NCI-H2081 (cell line): ENCODE measurements around the gene DGLUCY.
A peak's percentile ranks its signal among the peaks of the same experiment; 100 is the strongest.
"Not testable (repeated sequence)": the region's sequence is repeated elsewhere in the genome, so short reads cannot be mapped to it uniquely, and the experiment has no call there.

Source experiments
- DNase-seq, 2 experiments: peaks; one replicate each; lab custom pipeline; 2025; lab: John Stamatoyannopoulos, UW

DGLUCY gene

DNA sequence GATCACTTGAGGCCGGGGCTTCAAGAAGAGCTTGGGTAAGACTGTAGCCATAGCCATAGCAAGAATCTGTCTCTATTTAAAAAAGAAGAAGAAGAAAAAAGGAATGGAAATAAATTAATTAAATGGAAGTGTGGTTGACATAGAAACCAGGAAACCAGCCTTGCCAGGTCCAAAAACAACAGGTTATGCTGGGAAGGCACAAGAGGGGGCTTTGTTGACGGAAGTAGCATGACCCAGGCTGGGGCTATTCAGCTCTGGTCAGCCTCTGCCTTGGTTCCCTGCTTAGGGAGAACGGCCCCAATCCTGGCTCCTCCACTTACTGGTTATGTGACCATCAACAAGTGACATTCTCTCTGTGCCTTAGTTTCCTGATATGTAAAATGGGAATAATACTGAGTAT lies 145.0 kb downstream of the DGLUCY start:
- no peak for DNase-seq

- DNase-seq = no peak
Observed at GRCh38 chr14:91261115-91261514, 147.2 kb downstream of the DGLUCY start.

DNA sequence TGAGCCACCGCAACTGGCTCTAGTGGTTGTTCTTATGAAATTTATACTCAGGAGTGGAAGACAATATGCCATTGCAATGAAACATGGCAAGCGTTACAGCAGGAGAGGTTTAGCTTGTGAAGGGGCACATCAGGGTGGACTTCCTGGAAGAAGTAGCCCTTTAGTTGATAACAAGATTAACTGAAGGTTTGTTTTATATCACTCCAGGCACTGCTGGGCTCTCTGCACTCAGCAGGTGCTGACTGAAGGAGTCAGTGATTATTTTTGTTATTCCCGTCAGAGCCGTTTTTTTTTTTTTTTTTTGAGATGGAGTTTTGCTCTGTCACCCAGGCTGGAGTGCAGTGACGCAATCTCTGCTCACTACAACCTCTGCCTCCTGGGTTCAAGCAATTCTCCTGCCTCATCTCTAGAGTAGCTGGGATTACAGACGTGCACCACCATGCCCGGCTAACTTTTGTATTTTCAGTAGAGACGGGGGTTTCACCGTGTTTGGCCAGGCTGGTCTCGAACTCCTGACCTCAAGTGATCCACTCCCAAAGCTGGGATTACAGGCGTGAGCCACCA lies 148.2 kb downstream of the DGLUCY start:
- DNase-seq = no peak

DNA sequence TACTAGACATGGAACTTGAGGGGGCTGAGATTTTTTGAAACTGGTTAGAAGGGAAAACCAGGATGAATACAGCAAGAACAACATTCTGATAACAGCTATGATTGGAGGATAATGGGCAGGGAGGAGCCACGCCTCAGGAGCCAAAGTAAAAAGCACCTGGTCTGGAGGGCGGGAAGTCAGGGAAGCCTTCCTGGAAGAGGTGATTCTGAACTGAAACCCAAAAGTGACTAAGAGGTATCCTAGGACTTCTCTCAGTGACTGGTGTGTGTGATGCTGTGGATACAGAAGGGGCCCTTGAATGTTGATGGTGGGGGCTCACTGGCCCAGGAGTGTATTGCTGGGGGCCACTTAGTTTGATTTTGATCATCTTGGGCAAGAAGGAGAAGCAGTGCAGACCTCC lies 149.5 kb downstream of the DGLUCY start:
- DNase-seq = no peak

GRCh38 chr14:91264151-91265150 lies 150.6 kb downstream of the DGLUCY start:
- DNase-seq = no peak

GRCh38 chr14:91265404-91265803 lies 151.5 kb downstream of the DGLUCY start:
- no peak for DNase-seq

DNA sequence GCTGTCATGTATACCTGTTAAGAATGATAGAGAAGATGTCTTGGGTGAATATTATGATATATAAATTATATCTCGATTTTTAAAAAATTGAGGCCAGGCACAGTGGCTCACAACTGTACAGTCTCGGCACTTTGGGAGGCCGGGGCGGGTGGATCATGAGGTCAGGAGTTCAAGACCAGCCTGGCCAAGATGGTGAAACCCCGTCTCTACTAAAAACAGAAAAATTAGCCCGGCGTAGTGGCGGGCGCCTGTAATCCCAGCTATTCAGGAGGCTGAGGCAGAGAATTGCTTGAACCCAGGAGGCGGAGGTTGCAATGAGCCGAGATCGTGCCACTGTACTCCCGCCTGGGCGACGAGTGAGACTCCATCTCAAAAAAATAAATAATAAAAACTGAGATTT lies 152.4 kb downstream of the DGLUCY start:
- not testable (repeated sequence) for DNase-seq

DNA sequence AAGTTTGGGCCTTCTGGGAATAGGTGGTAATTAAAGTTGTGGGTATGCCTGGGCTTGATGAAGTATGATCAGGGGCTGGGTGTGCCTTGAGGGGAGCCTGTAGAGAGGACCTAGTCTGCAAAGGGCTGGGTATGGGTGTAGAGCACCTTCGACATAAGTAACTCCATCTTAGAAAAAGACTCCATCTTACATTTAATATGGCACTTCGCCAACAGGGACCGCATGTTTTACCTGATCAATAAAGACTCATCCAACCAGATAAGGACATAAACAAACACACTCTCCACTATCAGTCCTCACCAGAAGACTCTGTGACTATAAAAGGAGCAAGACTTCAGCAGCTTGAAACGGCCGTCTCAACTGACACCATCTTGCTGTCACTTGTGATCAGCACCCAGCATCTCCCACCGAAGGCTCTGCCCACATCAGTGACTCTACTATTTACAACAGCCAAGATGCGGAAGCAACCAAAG lies 154.1 kb downstream of the DGLUCY start:
- no peak for DNase-seq

DNA sequence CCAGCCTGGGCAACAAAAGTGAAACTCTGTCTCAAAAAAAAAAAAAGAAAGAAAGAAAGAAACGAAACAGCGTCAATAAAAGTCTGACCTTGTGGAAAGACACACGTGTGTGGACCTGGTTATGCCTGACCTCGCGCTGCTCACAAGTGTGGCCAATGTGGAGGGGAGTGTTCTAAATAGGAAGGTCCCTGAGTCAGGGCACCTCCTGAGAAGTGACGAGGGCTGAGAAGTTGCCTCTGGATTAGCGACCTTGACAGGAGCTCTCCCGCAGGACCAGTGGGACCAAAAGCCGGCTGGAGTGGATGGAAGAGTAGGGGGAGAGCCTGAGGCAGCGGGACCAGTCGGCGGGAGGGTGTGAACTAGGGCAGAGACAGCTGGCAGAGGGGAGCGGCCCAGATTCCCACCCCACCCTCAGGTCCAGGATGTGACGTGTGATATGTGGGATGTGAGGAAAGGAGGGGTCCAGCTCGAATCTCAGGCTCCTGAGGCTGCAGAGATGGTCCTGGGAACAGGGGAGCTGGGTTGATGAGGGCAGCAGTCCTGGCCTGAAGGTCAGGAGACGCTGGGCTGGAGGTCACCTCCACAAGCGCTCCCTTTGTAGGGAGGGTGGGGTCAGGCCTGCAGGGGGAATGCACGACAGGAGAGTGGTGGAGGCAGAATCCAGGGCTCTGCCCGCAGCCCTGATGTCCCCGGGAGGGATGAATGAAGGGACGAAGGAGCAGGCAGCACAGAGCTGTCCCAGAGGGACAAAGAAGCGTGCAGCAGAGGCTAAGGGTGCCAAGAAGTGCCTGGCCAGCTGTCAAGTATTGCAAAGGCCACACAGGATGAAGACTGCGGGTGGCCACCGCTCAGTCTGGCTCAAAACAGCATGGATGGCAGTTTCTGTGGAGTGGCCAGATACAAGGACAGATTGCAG lies 155.5 kb downstream of the DGLUCY start:
- no peak for DNase-seq

DNA sequence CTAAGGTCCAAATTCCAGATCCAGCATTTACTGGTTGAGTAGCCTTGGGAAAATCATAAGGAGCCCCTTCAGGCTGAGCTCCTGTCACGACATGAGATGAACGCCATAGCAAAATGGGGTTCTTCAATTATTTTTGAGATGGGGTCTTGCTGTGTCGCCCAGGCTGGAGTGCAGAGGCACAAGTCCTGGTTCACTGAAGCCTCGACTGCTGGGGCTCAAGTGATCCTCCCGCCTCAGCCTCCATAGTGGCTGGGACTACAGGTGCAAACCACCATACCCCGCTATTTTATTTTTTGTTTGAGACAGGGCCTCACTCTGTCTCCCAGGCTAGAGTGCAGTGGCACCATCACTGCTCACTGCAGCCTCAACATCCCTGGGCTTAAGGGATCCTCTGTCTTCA lies 156.3 kb downstream of the DGLUCY start:
- DNase-seq = no peak

- peak in 1 of 2 experiments; percentile 15 for DNase-seq
Observed at GRCh38 chr14:91270619-91271018, 156.7 kb downstream of the DGLUCY start.

DNA sequence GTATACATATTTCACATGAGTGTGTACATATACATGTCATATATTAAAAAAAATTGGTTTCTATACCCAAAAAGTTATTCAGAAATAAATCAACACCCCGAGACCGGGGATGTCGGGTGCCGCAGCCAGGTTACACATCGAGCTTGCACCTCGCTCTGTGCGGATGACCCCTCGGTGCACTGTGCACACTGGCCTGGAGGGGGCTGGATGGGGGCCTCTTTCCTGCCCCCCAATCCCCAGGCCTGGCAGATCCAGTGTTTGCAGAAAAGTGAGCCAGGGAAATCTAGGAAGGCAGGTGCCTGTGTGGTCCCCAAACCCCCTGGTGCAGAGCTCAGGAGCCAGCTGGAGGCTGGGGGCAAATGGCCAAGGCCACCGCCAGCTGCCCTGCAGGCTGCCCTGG lies 157.8 kb downstream of the DGLUCY start:
- no peak for DNase-seq

DNA sequence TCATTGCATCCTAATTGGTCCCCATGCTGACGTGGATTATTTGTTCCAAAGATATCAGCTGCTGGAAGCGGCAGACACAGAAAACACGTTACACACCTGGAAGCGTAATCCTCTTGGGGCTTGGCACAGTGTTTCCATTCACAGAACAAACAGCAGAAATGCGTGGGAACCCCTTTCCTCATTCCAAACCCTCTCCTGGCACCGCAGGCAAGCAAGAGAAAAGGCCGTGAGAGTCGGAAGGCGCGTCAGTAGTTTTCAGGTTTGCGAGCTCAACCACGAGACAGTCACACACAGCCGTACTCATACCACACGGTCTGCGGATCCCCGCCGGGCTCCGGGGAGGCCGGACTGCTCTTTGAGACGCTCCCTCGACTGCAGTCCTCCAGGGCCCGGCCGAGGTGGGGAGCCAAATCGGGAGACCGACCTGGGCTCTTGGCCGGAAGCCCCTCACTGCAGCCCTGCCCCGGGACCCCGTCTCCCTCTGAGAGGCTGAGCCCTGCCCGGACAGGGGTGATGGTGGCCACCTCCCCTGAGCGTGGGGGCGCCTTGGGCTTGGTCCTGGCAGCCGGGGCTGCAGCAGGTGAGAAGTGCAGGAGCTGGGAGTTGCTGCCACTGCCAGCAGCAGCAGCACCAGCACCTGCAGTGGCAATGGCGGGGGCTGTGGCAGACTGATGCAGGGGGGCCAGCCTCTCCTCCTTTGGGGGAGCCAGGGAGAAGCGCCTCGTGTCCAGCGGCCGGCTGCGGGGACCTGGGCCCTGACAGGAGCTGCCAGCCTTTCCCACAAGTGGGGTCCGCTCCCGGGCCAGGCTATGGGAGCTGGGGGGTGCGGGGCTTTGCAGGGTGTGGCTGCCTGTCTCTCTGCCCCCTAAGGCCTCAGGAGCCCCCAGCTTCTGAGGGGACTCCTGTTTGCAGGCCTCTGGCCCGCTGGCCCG lies 158.7 kb downstream of the DGLUCY start:
- no peak for DNase-seq

DNA sequence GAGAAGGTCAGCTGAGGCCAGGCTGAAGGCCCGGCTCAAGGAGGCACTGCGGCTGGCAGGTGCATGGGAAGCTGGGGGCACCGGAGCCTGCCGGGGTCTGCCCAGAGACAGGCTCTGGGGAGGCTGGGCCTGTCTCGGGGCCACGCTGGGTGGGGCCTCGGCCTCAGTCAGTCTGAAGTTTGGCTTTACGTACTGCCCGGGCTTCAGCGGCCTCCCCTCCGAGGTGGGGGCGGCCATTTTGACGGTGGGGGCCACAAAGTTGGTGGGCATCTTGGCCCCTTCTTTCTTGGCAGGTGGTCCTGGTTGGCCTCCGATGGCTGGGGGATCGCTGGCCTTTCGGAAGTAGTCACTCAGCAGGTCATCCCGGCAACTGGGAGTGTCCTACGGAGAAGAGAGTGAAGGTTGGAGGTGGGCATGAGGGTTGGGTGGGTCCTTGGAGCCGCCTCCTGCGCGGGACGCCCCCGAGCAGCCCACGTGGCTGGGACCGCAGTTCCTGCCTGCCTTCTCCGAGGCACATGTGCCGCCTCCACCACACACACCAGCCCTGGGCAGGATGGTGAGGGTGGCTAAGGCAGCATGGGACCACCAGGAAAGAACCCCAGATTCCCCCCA lies 159.5 kb downstream of the DGLUCY start:
- DNase-seq = no peak

DNA sequence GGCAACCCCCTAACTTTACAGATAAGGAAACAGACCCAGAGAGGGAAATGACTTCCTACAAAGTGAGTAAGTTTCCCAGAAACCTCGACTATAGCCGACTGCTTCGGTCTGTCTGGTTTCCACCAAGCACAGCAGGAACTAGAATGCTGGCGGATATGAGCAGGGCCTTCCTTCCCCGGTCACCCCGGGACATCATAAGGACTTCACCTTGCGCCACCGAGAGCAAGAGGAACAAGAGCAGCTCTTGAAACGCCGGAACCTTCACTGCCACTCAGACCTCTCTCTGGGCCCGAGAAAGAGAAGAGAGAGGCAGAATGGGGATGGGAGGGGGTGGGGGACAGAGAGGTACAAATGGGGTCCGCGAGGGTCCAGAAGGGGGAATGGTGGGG lies 160.0 kb downstream of the DGLUCY start:
- no peak for DNase-seq

GRCh38 chr14:91274796-91275195 lies 160.9 kb downstream of the DGLUCY start:
- DNase-seq = no peak
